GM18502 (cell line): ENCODE results near the gene MVD.

Source experiments
- ATAC-seq: cut with Tn5 transposase; IDR thresholded peaks from one replicate; pipeline ENCODE4 v1.9.1; 2021; ENCODE audit warnings: mild to moderate bottlenecking; ENCODE audit not compliant: unreplicated experiment, poor library complexity

MVD gene

GRCh38 chr16:88662843-88663606 lies at the start of gene MVD:
Gene MVD, minus strand, starts transcription at chr16:88663091. Its CDS starts 11 bp downstream, at chr16:88663080.
- peak; percentile 90 for ATAC-seq

- no peak for ATAC-seq
Measured at GRCh38 chr16:88712362-88712979, 49.6 kb upstream of the MVD start.

- no peak for ATAC-seq
Measured at GRCh38 chr16:88711750-88712340, 49.0 kb upstream of the MVD start.

GRCh38 chr16:88710556-88710955 lies 47.7 kb upstream of the MVD start:
- no peak for ATAC-seq

- no peak for ATAC-seq
Measured at GRCh38 chr16:88706965-88707826, 44.3 kb upstream of the MVD start.

GRCh38 chr16:88706229-88706964 lies 43.5 kb upstream of the MVD start, which contains the start of the genes CTU2 and RNF166:
Gene CTU2, plus strand, starts transcription at chr16:88706503. Its CDS starts 28 bp downstream, at chr16:88706531.
Gene RNF166, minus strand, starts transcription at chr16:88706408. Its CDS starts 83 bp downstream, at chr16:88706325.
- peak; percentile 69 for ATAC-seq

- ATAC-seq: peak; percentile 9
Measured at GRCh38 chr16:88705801-88706228, 42.9 kb upstream of the MVD start.

- no peak for ATAC-seq
Measured at GRCh38 chr16:88705076-88705684, 42.3 kb upstream of the MVD start.

GRCh38 chr16:88703486-88704309 lies 40.8 kb upstream of the MVD start:
- ATAC-seq: no peak

GRCh38 chr16:88702371-88703210 lies 39.7 kb upstream of the MVD start:
- no peak for ATAC-seq

- no peak for ATAC-seq
Measured at GRCh38 chr16:88701581-88702370, 38.9 kb upstream of the MVD start.

- ATAC-seq: peak; percentile 67
Measured at GRCh38 chr16:88700636-88701482, 38.0 kb upstream of the MVD start.

- ATAC-seq: no peak
Measured at GRCh38 chr16:88700322-88700635, 37.4 kb upstream of the MVD start.

GRCh38 chr16:88699180-88699579 lies 36.3 kb upstream of the MVD start:
- no peak for ATAC-seq

- ATAC-seq: no peak
Measured at GRCh38 chr16:88698646-88699045, 35.8 kb upstream of the MVD start.
